ENCODE measurements around the gene MARK2. TPM values are rescaled to one million over a fixed set of nuclear protein-coding genes. Genes with fewer than 3 reads are reported as not detected.

MARK2 gene
- polyA plus RNA-seq, 3 donors: 32.4 to 55.7 (median 33.3) TPM

DNA sequence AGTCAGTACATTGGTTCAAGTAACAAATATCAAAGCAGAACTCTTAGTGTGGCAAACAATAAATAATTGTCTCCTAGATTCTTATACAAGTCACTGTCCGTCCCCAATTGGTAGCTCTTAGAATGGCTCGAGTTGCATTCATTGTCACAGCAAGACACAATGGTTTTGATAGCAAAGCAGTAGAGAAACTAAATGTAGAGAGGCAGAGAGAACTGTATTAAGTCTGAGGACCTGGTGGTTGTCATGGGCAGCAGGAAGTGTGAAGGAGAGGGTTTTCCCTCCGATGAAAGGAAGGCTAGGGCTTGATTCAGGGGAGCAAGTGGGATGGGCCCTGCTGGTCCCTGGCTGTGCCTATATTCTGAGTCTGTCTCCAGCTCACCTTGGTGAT is 41.5 kb downstream of the MARK2 start:
- peaks cover 100% of the 10 kb centered on the region for H4K20me1 ChIP-seq (ENCODE audit: insufficient read depth, low read length)
- peaks cover 51% of the 10 kb centered on the region for H3K4me1 Mint-ChIP-seq

DNA sequence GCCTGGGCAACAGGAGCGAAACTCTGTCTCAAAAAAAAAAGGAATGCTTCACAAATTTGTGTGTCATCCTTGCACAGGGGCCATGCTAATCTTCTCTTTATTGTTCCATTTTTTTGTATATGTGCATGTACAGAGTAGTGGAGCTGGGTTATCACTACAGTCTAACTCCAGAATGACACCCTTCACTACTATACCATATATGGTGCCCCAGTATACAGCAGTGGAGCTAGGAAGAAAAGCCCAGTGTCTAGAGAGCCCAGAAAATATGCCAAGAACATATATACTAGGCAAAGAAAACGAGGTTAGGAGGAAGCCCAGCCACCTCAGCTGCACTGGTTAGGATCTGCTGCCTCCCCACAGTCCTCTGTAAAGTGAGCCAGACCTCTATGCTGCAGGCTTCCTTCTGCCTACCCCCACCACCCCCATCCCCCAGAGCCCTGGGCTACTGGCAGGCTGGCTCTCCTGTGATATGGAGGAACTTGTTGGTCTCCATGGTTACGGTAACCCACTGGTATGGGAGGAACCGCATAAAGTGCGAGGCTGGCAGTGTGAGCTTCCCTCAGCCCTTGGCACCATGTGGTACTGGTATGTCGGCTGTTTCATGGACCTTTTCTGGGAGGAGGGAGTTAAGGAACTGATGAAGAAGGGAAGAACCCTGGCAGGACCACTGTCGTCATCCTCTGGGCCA is 43.8 kb downstream of the MARK2 start:
- Histone ChIP-seq H3K27ac (ENCODE audit: low read depth in 1 of 2, low read length in 2 of 2) (peak overlapping the region; percentile 20 to 58), H3K9ac (ENCODE audit: insufficient read depth, low read length, poor library complexity, severe bottlenecking) (peak overlapping the region; percentile 4), H4K20me1 (ENCODE audit: insufficient read depth, low read length) (peaks cover 99% of the 10 kb centered on the region), H3K9me3 (replicated peaks in 1 of 2; ENCODE audit: control insufficient read depth in 1 of 2, insufficient read depth in 1 of 2, low read length in 2 of 2) (no peaks in the 10 kb centered on the region), H3K79me2 (ENCODE audit: insufficient read depth, low read length) (peaks cover 98% of the 10 kb centered on the region), H3K27me3 (ENCODE audit: control insufficient read depth in 2 of 2, insufficient read depth in 2 of 2, low read length in 2 of 2) (no peaks in the 10 kb centered on the region), H3K4me3 (replicated peaks in 1 of 3; ENCODE audit: low read depth in 2 of 3, low read length in 3 of 3) (no peak overlapping the region), H2AFZ (ENCODE audit: insufficient read depth, low read depth, low read length, poor library complexity, severe bottlenecking) (no peak overlapping the region), H3K4me1 (ENCODE audit: control insufficient read depth in 1 of 2, insufficient read depth in 2 of 2, low read length in 2 of 2) (peaks cover 36 to 39% of the 10 kb centered on the region in 2 donors), H3K4me2 (replicated peaks; ENCODE audit: extremely low read depth, low read length, poor library complexity, severe bottlenecking) (peak overlapping the region; percentile 18), H3K36me3 (replicated peaks in 1 of 2; ENCODE audit: control insufficient read depth in 1 of 2, insufficient read depth in 2 of 2, low read length in 2 of 2) (peaks cover 10 to 29% of the 10 kb centered on the region in 2 donors)
- intact Hi-C loops (cut with micrococcal nuclease): no loop called here
- no peaks in the 10 kb centered on the region for H3K27me3 Mint-ChIP-seq (ENCODE audit: low read depth in 3 of 3)
- peak overlapping the region; percentile 63 to 88 (median 80) for H3K27ac Mint-ChIP-seq
- TF ChIP-seq, protein P1, sequence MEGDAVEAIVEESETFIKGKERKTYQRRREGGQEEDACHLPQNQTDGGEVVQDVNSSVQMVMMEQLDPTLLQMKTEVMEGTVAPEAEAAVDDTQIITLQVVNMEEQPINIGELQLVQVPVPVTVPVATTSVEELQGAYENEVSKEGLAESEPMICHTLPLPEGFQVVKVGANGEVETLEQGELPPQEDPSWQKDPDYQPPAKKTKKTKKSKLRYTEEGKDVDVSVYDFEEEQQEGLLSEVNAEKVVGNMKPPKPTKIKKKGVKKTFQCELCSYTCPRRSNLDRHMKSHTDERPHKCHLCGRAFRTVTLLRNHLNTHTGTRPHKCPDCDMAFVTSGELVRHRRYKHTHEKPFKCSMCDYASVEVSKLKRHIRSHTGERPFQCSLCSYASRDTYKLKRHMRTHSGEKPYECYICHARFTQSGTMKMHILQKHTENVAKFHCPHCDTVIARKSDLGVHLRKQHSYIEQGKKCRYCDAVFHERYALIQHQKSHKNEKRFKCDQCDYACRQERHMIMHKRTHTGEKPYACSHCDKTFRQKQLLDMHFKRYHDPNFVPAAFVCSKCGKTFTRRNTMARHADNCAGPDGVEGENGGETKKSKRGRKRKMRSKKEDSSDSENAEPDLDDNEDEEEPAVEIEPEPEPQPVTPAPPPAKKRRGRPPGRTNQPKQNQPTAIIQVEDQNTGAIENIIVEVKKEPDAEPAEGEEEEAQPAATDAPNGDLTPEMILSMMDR (IDR thresholded peaks at IDR 0.05): no peak
- H3K9me3 Mint-ChIP-seq: no peaks in the 10 kb centered on the region
- H3K36me3 Mint-ChIP-seq: peaks cover 20 to 61% of the 10 kb centered on the region in 2 donors
- peak overlapping the region in 1 of 2 donors; percentile 15 for H3K4me3 Mint-ChIP-seq
- WGBS (ENCODE audit: insufficient coverage): 0% methylated on average over 4 of the region's 7 CpGs
- peaks cover 70% of the 10 kb centered on the region for H3K4me1 Mint-ChIP-seq
- peak; percentile 68 to 82 (median 77) for DNase-seq

More for the DNA sequence above, 41.5 kb downstream of the MARK2 start:
- WGBS (ENCODE audit: insufficient coverage): 62% methylated on average over 3 of the region's 3 CpGs
- H3K27me3 Mint-ChIP-seq (ENCODE audit: low read depth in 3 of 3): no peaks in the 10 kb centered on the region
- TF ChIP-seq, protein P1 (IDR thresholded peaks at IDR 0.05): no peak
- no peaks in the 10 kb centered on the region for H3K9me3 ChIP-seq (replicated peaks in 1 of 2; ENCODE audit: control insufficient read depth in 1 of 2, insufficient read depth in 1 of 2, low read length in 2 of 2)
- H3K27ac ChIP-seq (ENCODE audit: low read depth in 1 of 2, low read length in 2 of 2): peak overlapping the region in 1 of 2 donors; percentile 23
- H3K27ac Mint-ChIP-seq: peak overlapping the region in 6 of 7 donors; percentile 14 to 82 (median 37)
- no peak overlapping the region for H2AFZ ChIP-seq (ENCODE audit: insufficient read depth, low read depth, low read length, poor library complexity, severe bottlenecking)
- intact Hi-C loops (cut with micrococcal nuclease): no loop called here
- peaks cover 25 to 68% of the 10 kb centered on the region in 2 donors for H3K36me3 Mint-ChIP-seq
- no peak overlapping the region for H3K4me3 ChIP-seq (replicated peaks in 1 of 3; ENCODE audit: low read depth in 2 of 3, low read length in 3 of 3)
- no peak for DNase-seq
- H3K36me3 ChIP-seq (replicated peaks in 1 of 2; ENCODE audit: control insufficient read depth in 1 of 2, insufficient read depth in 2 of 2, low read length in 2 of 2): peaks cover 19 to 48% of the 10 kb centered on the region in 2 donors
- no peak overlapping the region for H3K4me3 Mint-ChIP-seq
- H3K9ac ChIP-seq (ENCODE audit: insufficient read depth, low read length, poor library complexity, severe bottlenecking): no peak overlapping the region
- no peaks in the 10 kb centered on the region for H3K27me3 ChIP-seq (ENCODE audit: control insufficient read depth in 2 of 2, insufficient read depth in 2 of 2, low read length in 2 of 2)
- H3K9me3 Mint-ChIP-seq: no peaks in the 10 kb centered on the region
- H3K79me2 ChIP-seq (ENCODE audit: insufficient read depth, low read length): peaks cover 99% of the 10 kb centered on the region
- H3K4me1 ChIP-seq (ENCODE audit: control insufficient read depth in 1 of 2, insufficient read depth in 2 of 2, low read length in 2 of 2): peaks cover 21% of the 10 kb centered on the region in 2 donors
- H3K4me2 ChIP-seq (replicated peaks; ENCODE audit: extremely low read depth, low read length, poor library complexity, severe bottlenecking): no peak overlapping the region

Data from CD14-positive monocyte (primary cell).